H1 (cell line): ENCODE data around the gene OPCML. TPM values are rescaled to one million over a fixed set of nuclear protein-coding genes. Genes with fewer than 3 reads are reported as not detected.

Experiments
- CTCF ChIA-PET: fragments of 300-600 bp; sonication (Branson Sonifier 250); formaldehyde crosslinking; loops from one replicate; lab custom pipeline; 2021; ENCODE audit not compliant: partially characterized antibody; lab: Charles Lee
- POLR2A ChIA-PET: fragments of 300-600 bp; sonication (Branson Sonifier 250); formaldehyde crosslinking; loops from one replicate; lab custom pipeline; 2021; ENCODE audit warnings: inconsistent platforms; ENCODE audit not compliant: partially characterized antibody; lab: Charles Lee
- DNase-seq, 2 experiments: peaks; one replicate each; pipeline versions ENCODE4 v3.0.0 to v3.0.0-alpha.2; 2010 to 2022; ENCODE audit warnings: low spot score in 2 of 2, low read depth in 1 of 2, mixed read lengths in 1 of 2
- FAIRE-seq: peaks from 2 replicates; lab custom pipeline; 2011; peaks lifted over from hg19 to GRCh38; lab: Jason Lieb, UNC
- H2AFZ ChIP-seq: 2 replicates; pipeline ENCODE4 v1.8.1; 2012; ENCODE audit warnings: low read length, inconsistent platforms
- H2AK5ac ChIP-seq: 2 replicates; pipeline ENCODE4 v1.6.1; 2013; ENCODE audit warnings: low read depth, low read length
- H2BK120ac ChIP-seq: replicated peaks from 2 replicates; pipeline ENCODE3; 2013; ENCODE audit warnings: low read depth, low read length, inconsistent platforms
- H2BK12ac ChIP-seq: 2 replicates; pipeline ENCODE4 v1.6.1; 2013; ENCODE audit warnings: low read depth, low read length
- H2BK15ac ChIP-seq: 2 replicates; pipeline ENCODE4 v1.6.1; 2013; ENCODE audit warnings: low read length
- H2BK20ac ChIP-seq: 2 replicates; pipeline ENCODE4 v1.6.1; 2013; ENCODE audit warnings: low read length
- H2BK5ac ChIP-seq: 2 replicates; pipeline ENCODE4 v1.6.1; 2013; ENCODE audit warnings: low read depth, low read length
- H3K14ac ChIP-seq: 2 replicates; pipeline ENCODE4 v1.6.1; 2013; ENCODE audit warnings: inconsistent platforms; ENCODE audit not compliant: insufficient read length
- H3K18ac ChIP-seq: 2 replicates; pipeline ENCODE4 v1.6.1; 2013; ENCODE audit warnings: low read length; ENCODE audit errors: extremely low read depth
- H3K23ac ChIP-seq: 2 replicates; pipeline ENCODE4 v1.6.1; 2013; ENCODE audit warnings: inconsistent platforms; ENCODE audit not compliant: insufficient read length
- H3K23me2 ChIP-seq: 2 replicates; pipeline ENCODE4 v1.6.1; 2013; ENCODE audit warnings: low read depth, low read length
- H3K27ac ChIP-seq: 2 replicates; pipeline ENCODE4 v1.6.1; 2011; ENCODE audit warnings: low read depth, low read length, inconsistent platforms
- H3K27me3 ChIP-seq, 4 experiments: replicated peaks in 1 of 4; 1 replicate in 1 of 4; 2 replicates in 3 of 4; pipeline versions ENCODE4 v1.6.1 to v1.8.1; 2011 to 2013; ENCODE audit warnings: low read length in 3 of 4, mild to moderate bottlenecking in 3 of 4, inconsistent platforms in 2 of 4, mixed read lengths in 2 of 4, moderate library complexity in 1 of 4; ENCODE audit not compliant: control insufficient read depth in 3 of 4, insufficient read depth in 3 of 4; ENCODE audit errors: extremely low read depth in 1 of 4
- H3K36me3 ChIP-seq, 4 experiments: 2 replicates each; pipeline versions ENCODE4 v1.6.1 to v1.8.1; 2011 to 2013; ENCODE audit warnings: mild to moderate bottlenecking in 4 of 4, low read length in 3 of 4, moderate library complexity in 2 of 4, control low read depth in 1 of 4, inconsistent platforms in 1 of 4; ENCODE audit not compliant: insufficient read depth in 4 of 4, control insufficient read depth in 2 of 4
- H3K4ac ChIP-seq: replicated peaks from 2 replicates; pipeline ENCODE3; 2013; ENCODE audit warnings: low read length, low read depth, mixed read lengths, inconsistent platforms; ENCODE audit not compliant: insufficient read length
- H3K4me1 ChIP-seq, 4 experiments: replicated peaks in 1 of 4; 1 replicate in 1 of 4; 2 replicates in 3 of 4; pipeline versions ENCODE4 v1.6.1 to v1.8.1; 2011 to 2013; ENCODE audit warnings: low read length in 3 of 4, inconsistent platforms in 2 of 4, mixed read lengths in 1 of 4; ENCODE audit not compliant: insufficient read depth in 4 of 4, control insufficient read depth in 3 of 4
- H3K4me2 ChIP-seq, 2 experiments: 2 replicates each; pipeline versions ENCODE4 v1.6.1 to v1.8.1; 2011 to 2013; ENCODE audit warnings: low read depth in 2 of 2, low read length in 2 of 2, control low read depth in 1 of 2, inconsistent platforms in 1 of 2, mild to moderate bottlenecking in 1 of 2; ENCODE audit not compliant: insufficient read depth in 1 of 2
- H3K4me3 ChIP-seq, 4 experiments: fragments of 200-600, 300-600 bp in 1 of 4; sonication (generic), shearing (Covaris generic), sonication (Bioruptor Twin) in 1 of 4; 2 replicates each; pipeline versions ENCODE4 v1.5.1 to v1.8.1; 2011 to 2016; ENCODE audit warnings: low read length in 4 of 4, low read depth in 3 of 4, control low read depth in 2 of 4, inconsistent platforms in 2 of 4, mild to moderate bottlenecking in 2 of 4, mixed read lengths in 1 of 4, moderate library complexity in 1 of 4; ENCODE audit not compliant: insufficient read depth in 2 of 4; ENCODE audit errors: extremely low read depth in 1 of 4
- H3K56ac ChIP-seq: replicated peaks from 2 replicates; pipeline ENCODE3; 2013; ENCODE audit warnings: low read depth, mild to moderate bottlenecking, mixed read lengths, low read length, inconsistent platforms; ENCODE audit not compliant: insufficient read length
- H3K79me1 ChIP-seq: 2 replicates; pipeline ENCODE4 v1.6.1; 2013; ENCODE audit warnings: low read depth, low read length, control low read depth
- H3K79me2 ChIP-seq, 2 experiments: 2 replicates each; pipeline versions ENCODE4 v1.6.1 to v1.8.1; 2012 to 2013; ENCODE audit warnings: low read length in 2 of 2, mild to moderate bottlenecking in 2 of 2, inconsistent platforms in 1 of 2; ENCODE audit not compliant: insufficient read depth in 2 of 2, control insufficient read depth in 1 of 2
- H3K9ac ChIP-seq, 4 experiments: replicated peaks in 1 of 4; 1 replicate in 1 of 4; 2 replicates in 3 of 4; pipeline versions ENCODE4 v1.6.1 to v1.8.1; 2011 to 2013; ENCODE audit warnings: low read depth in 3 of 4, low read length in 3 of 4, control low read depth in 2 of 4, mild to moderate bottlenecking in 2 of 4, moderate library complexity in 2 of 4, inconsistent platforms in 1 of 4; ENCODE audit errors: extremely low read depth in 1 of 4
- H3K9me3 ChIP-seq, 2 experiments: 2 replicates each; pipeline versions ENCODE4 v1.6.1 to v1.8.1; 2012 to 2013; ENCODE audit warnings: mild to moderate bottlenecking in 2 of 2, moderate library complexity in 2 of 2, control low read depth in 1 of 2, inconsistent platforms in 1 of 2, low read depth in 1 of 2, low read length in 1 of 2, mixed read lengths in 1 of 2; ENCODE audit not compliant: insufficient read depth in 2 of 2
- H4K20me1 ChIP-seq, 2 experiments: replicated peaks in 1 of 2; 2 replicates each; pipeline versions ENCODE3 to v1.8.1; 2011 to 2013; ENCODE audit warnings: inconsistent platforms in 2 of 2, low read length in 2 of 2, mild to moderate bottlenecking in 1 of 2; ENCODE audit not compliant: insufficient read depth in 2 of 2, control insufficient read depth in 1 of 2
- H4K5ac ChIP-seq: 2 replicates; pipeline ENCODE4 v1.6.1; 2013; ENCODE audit warnings: low read length, low read depth, mixed read lengths, inconsistent platforms; ENCODE audit not compliant: insufficient read length
- H4K8ac ChIP-seq: 2 replicates; pipeline ENCODE4 v1.8.0; 2013; ENCODE audit warnings: mild to moderate bottlenecking, moderate library complexity, low read length, inconsistent platforms; ENCODE audit not compliant: insufficient read depth; ENCODE audit errors: extremely low read depth
- H4K91ac ChIP-seq: replicated peaks from 2 replicates; pipeline ENCODE3; 2013; ENCODE audit warnings: low read length, mixed read lengths, inconsistent platforms; ENCODE audit not compliant: insufficient read length
- E2F6 ChIP-seq: IDR thresholded peaks from 2 replicates; pipeline ENCODE4 v1.6.1; 2012; ENCODE audit warnings: inconsistent platforms
- MAFK ChIP-seq: IDR thresholded peaks from 2 replicates; pipeline ENCODE4 v1.6.1; 2012; ENCODE audit warnings: low read depth, mild to moderate bottlenecking, improper control_type of control experiment, low read length
- PHF8 ChIP-seq: fragments of 200-600 bp; sonication (generic); conservative IDR thresholded peaks from 2 replicates; pipeline ENCODE4 v1.7.1; 2012; ENCODE audit warnings: low read depth, mild to moderate bottlenecking, inconsistent platforms, low read length, moderate library complexity
- POLR2A ChIP-seq, 2 experiments: IDR thresholded peaks; 1 replicate in 1 of 2; 2 replicates in 1 of 2; pipeline ENCODE4 v1.6.1; 2011; ENCODE audit warnings: low read depth in 2 of 2, low read length in 2 of 2, mild to moderate bottlenecking in 2 of 2; ENCODE audit errors: control extremely low read depth in 1 of 2
- POLR2AphosphoS5 ChIP-seq: IDR thresholded peaks from 2 replicates; pipeline ENCODE4 v1.6.1; 2011; ENCODE audit warnings: low read depth, low read length
- RAD21 ChIP-seq, 2 experiments: IDR thresholded peaks in 1 of 2; conservative IDR thresholded peaks in 1 of 2; 2 replicates each; pipeline ENCODE4 v1.6.1; 2011; ENCODE audit warnings: low read depth in 2 of 2, low read length in 2 of 2, improper control_type of control experiment in 1 of 2, inconsistent platforms in 1 of 2, mild to moderate bottlenecking in 1 of 2, moderate library complexity in 1 of 2
- RFX5 ChIP-seq: IDR thresholded peaks from 2 replicates; pipeline ENCODE4 v1.6.1; 2011; ENCODE audit warnings: low read depth, low read length, improper control_type of control experiment, borderline replicate concordance
- SAP30 ChIP-seq: fragments of 300-600 bp; sonication (generic); IDR thresholded peaks from 2 replicates; pipeline ENCODE4 v1.7.1; 2012; ENCODE audit warnings: low read length, moderate library complexity, mild to moderate bottlenecking, inconsistent platforms; ENCODE audit not compliant: insufficient read depth, insufficient replicate concordance
- SIN3A ChIP-seq, 2 experiments: IDR thresholded peaks in 1 of 2; conservative IDR thresholded peaks in 1 of 2; 2 replicates each; pipeline ENCODE4 v1.6.1; 2011 to 2012; ENCODE audit warnings: low read length in 2 of 2, improper control_type of control experiment in 1 of 2, low read depth in 1 of 2, mild to moderate bottlenecking in 1 of 2
- SIX5 ChIP-seq: IDR thresholded peaks from 2 replicates; pipeline ENCODE4 v1.6.1; 2011; ENCODE audit warnings: mild to moderate bottlenecking, low read depth, low read length
- TBP ChIP-seq: IDR thresholded peaks from 2 replicates; pipeline ENCODE4 v1.6.1; 2011; ENCODE audit warnings: low read depth, low read length, improper control_type of control experiment
- WGBS, 2 experiments: shearing (Covaris generic) in 1 of 2; methylation state at CpG; one replicate each; pipeline versions ENCODE4 v1.1.6 to v1.1.7; 2013 to 2015; ENCODE audit warnings: low lambda C conversion rate in 2 of 2, mixed read lengths in 2 of 2, inconsistent platforms in 1 of 2, low coverage in 1 of 2, missing lambda C conversion rate in 1 of 2; ENCODE audit not compliant: insufficient replicate concordance in 2 of 2, insufficient coverage in 1 of 2, insufficient read length in 1 of 2; ENCODE audit errors: extremely low coverage in 1 of 2, missing lambda C conversion rate in 1 of 2; 5-methylcytosine and 5-hydroxymethylcytosine counted together
- polyA plus RNA-seq, 7 experiments: library from polyadenylated mRNA; depleted of rRNA in 3 of 7; stranded (reverse) in 5 of 7; unstranded in 2 of 7; fragments of >200 nt in 5 of 7; fragments of 200-250 nt in 2 of 7; gene quantifications; 1 replicate in 5 of 7; 2 replicates in 1 of 7; 4 replicates in 1 of 7; pipeline versions ENCODE4 v1.2.1 to v1.2.3, GENCODE V29; 2011 to 2013; ENCODE audit warnings: missing spikeins in 2 of 7, mixed read lengths in 2 of 7
- total RNA-seq: library from RNA; stranded (reverse); fragmentation: NEBNext Ultra II Directional; extraction: Animal tissue kit (Norgen Biotek cat#: 25700); gene quantifications from 2 replicates; pipeline ENCODE4 v1.2.1, GENCODE V29; 2021
- TF ChIP-seq, protein P1 (sequence below): IDR thresholded peaks from 2 replicates; pipeline ENCODE4 v1.6.1; 2011; ENCODE audit warnings: low read depth, mild to moderate bottlenecking, low read length; ENCODE audit not compliant: insufficient read depth

OPCML gene
- total and polyA plus RNA-seq, 2 of the 8 experiments (the other 6 are each of a cell fraction or from before 2014, with no cell fraction given): 2.3 to 3.1 TPM

GRCh38 chr11:133053124-133053776, 479.1 kb downstream of the OPCML start:
- CTCF ChIA-PET: no interaction called here
- TF ChIP-seq PHF8 (no peak), POLR2A (IDR thresholded peaks at IDR 0.05; ENCODE audit: control extremely low read depth in 1 of 2, low read depth in 2 of 2, low read length in 2 of 2) (no peak), POLR2AphosphoS5 (no peak), RAD21 (IDR thresholded peaks at IDR 0.05 in 1 of 2, conservative IDR thresholded peaks at IDR 0.05 in 1 of 2; ENCODE audit: low read depth in 2 of 2, low read length in 2 of 2) (no peak), SIN3A (conservative IDR thresholded peaks at IDR 0.05 in 1 of 2, IDR thresholded peaks at IDR 0.05 in 1 of 2; ENCODE audit: low read depth in 1 of 2, low read length in 2 of 2) (no peak), SIX5 (no peak), MAFK (no peak), SAP30 (no peak), E2F6 (no peak), RFX5 (no peak), TBP (no peak)
- TF ChIP-seq, protein P1, sequence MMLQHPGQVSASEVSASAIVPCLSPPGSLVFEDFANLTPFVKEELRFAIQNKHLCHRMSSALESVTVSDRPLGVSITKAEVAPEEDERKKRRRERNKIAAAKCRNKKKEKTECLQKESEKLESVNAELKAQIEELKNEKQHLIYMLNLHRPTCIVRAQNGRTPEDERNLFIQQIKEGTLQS: no peak

More at GRCh38 chr11:133053124-133053776, 479.1 kb downstream of the OPCML start:
- Histone ChIP-seq H2AFZ (no peak overlapping the region), H3K27ac (no peak overlapping the region), H2BK15ac (no peak overlapping the region), H3K56ac (no peak overlapping the region), H3K14ac (no peak overlapping the region), H4K8ac (no peak overlapping the region), H3K9ac (no peak overlapping the region), H3K79me1 (no peaks in the 10 kb centered on the region), H2BK5ac (no peak overlapping the region), H3K27me3 (no peaks in the 10 kb centered on the region; a peak in 1 of 7 replicates), H3K23me2 (0 out of 2 replicates have a peak, but pooled peaks cover 3% of the 10 kb centered on the region), H3K4ac (no peak overlapping the region), H4K91ac (no peak overlapping the region), H3K79me2 (no peaks in the 10 kb centered on the region), H4K5ac (no peak overlapping the region), H3K4me3 (no peak overlapping the region), H3K23ac (no peak overlapping the region), H3K36me3 (no peaks in the 10 kb centered on the region), H2BK120ac (no peak overlapping the region), H2BK12ac (no peak overlapping the region), H3K9me3 (no peaks in the 10 kb centered on the region), H2AK5ac (no peak overlapping the region), H3K4me1 (peaks cover under 1 to 9% (median 4%) of the 10 kb centered on the region in 4 experiments; a peak in 4 of 7 replicates), H3K18ac (no peak overlapping the region), H3K4me2 (no peak overlapping the region), H4K20me1 (no peaks in the 10 kb centered on the region), H2BK20ac (no peak overlapping the region)
- POLR2A ChIA-PET: no interaction called here
- no peak for FAIRE-seq
- no peak for DNase-seq
- 86% methylated on average over 9 of the region's 9 CpGs; no CpG with 5 or more reads in 1 of the 2 experiments for WGBS, 2 experiments
